HepG2 (cell line): ENCODE results near the gene PCSK5. TPM values are rescaled to one million over a fixed set of nuclear protein-coding genes. Genes with fewer than 3 reads are reported as not detected.

Source experiments
- ARID2 ChIP-seq: sonication (generic); formaldehyde crosslinking; IDR thresholded peaks from 2 replicates; pipeline ENCODE4 v1.8.1; 2022; ENCODE audit warnings: mild to moderate bottlenecking, missing genetic modification reagents, borderline replicate concordance
- GRHL1 ChIP-seq: sonication (generic); formaldehyde crosslinking; conservative IDR thresholded peaks from 2 replicates; pipeline ENCODE4 v1.8.0; 2022; ENCODE audit warnings: missing genetic modification reagents
- HOXA7 ChIP-seq: sonication (generic); formaldehyde crosslinking; IDR thresholded peaks from 2 replicates; pipeline ENCODE4 v1.8.1; 2022; ENCODE audit warnings: mild to moderate bottlenecking, missing genetic modification reagents, moderate library complexity
- NCOA5 ChIP-seq: sonication (generic); formaldehyde crosslinking; IDR thresholded peaks from 2 replicates; pipeline ENCODE4 v1.4.0; 2020; ENCODE audit warnings: missing genetic modification reagents
- RFXAP ChIP-seq: sonication (generic); formaldehyde crosslinking; IDR thresholded peaks from 2 replicates; pipeline ENCODE4 v1.4.0; 2020; ENCODE audit warnings: missing genetic modification reagents, borderline replicate concordance
- TMF1 ChIP-seq: sonication (generic); formaldehyde crosslinking; IDR thresholded peaks from 2 replicates; pipeline ENCODE4 v1.8.1; 2022; ENCODE audit warnings: low read depth, missing genetic modification reagents
- ZBED4 ChIP-seq: sonication (generic); formaldehyde crosslinking; IDR thresholded peaks from 2 replicates; pipeline ENCODE4 v1.4.0; 2020; ENCODE audit warnings: missing genetic modification reagents, borderline replicate concordance
- ZBTB4 ChIP-seq: sonication (generic); formaldehyde crosslinking; IDR thresholded peaks from 2 replicates; pipeline ENCODE4 v1.4.0; 2020; ENCODE audit warnings: missing genetic modification reagents, mild to moderate bottlenecking, borderline replicate concordance
- polyA plus RNA-seq, 8 experiments: library from polyadenylated mRNA; depleted of rRNA in 3 of 8; stranded (reverse) in 7 of 8; unstranded in 1 of 8; fragments of >200 nt; fragmentation: Illumina TruSeq in 4 of 8; extraction: Trizol in 4 of 8; gene quantifications; 2 replicates each; pipeline versions ENCODE4 v1.2.1 to v1.2.3, GENCODE V29; 2011 to 2016; ENCODE audit warnings: low read depth in 4 of 8, missing spikeins in 1 of 8, mixed read lengths in 1 of 8; ENCODE audit not compliant: insufficient read depth in 1 of 8
- total RNA-seq, 5 experiments: library from RNA; depleted of rRNA; stranded (reverse); fragments of >200 nt; fragmentation: Illumina TruSeq; extraction: Trizol; gene quantifications; 2 replicates each; pipeline ENCODE4 v1.2.3, GENCODE V29; 2016; ENCODE audit warnings: low read depth in 1 of 5

Gene PCSK5
- total and polyA plus RNA-seq, 2 of the 13 experiments (the other 11 are each of a cell fraction or from before 2014, with no cell fraction given), result 0.55 to 0.66 TPM

GRCh38 chr9:76213751-76214150 lies 323.3 kb downstream of the PCSK5 start (continued):
- no peak for TF ChIP-seq TMF1 (CRISPR knock-in tag)
- TF ChIP-seq HOXA7 (CRISPR knock-in tag), result no peak
- TF ChIP-seq GRHL1 (CRISPR knock-in tag), result no peak
- no peak for TF ChIP-seq NCOA5 (CRISPR knock-in tag)
- no peak for TF ChIP-seq ZBED4
- TF ChIP-seq ARID2, result no peak
- no peak for TF ChIP-seq ZBTB4 (CRISPR knock-in tag)
- no peak for TF ChIP-seq RFXAP
